HG03159 (cell line): ENCODE measurements around the gene KCNE1.
A peak's percentile ranks its signal among the peaks of the same experiment; 100 is the strongest.
"Not testable (repeated sequence)": the region's sequence is repeated elsewhere in the genome, so short reads cannot be mapped to it uniquely, and the experiment has no call there.

Source experiments
- ATAC-seq: cut with Tn5 transposase; IDR thresholded peaks from one replicate; pipeline ENCODE4 v1.9.1; 2021; ENCODE audit warnings: mild to moderate bottlenecking, moderate library complexity; ENCODE audit not compliant: unreplicated experiment

KCNE1 gene

GRCh38 chr21:34511787-34512455 lies at the start of gene KCNE1:
TSS of gene KCNE1 (minus strand) at chr21:34512210. CDS start at chr21:34449634, 62,576 bp downstream.
- ATAC-seq: no peak

- no peak for ATAC-seq
Observed at GRCh38 chr21:34561806-34562205, 49.8 kb upstream of the KCNE1 start.

GRCh38 chr21:34560609-34561008 lies 48.6 kb upstream of the KCNE1 start:
- ATAC-seq: no peak

- ATAC-seq: no peak
Observed at GRCh38 chr21:34560021-34560420, 48.0 kb upstream of the KCNE1 start.

GRCh38 chr21:34559089-34559631 lies 47.1 kb upstream of the KCNE1 start:
- ATAC-seq: no peak

GRCh38 chr21:34558166-34558565 lies 46.2 kb upstream of the KCNE1 start:
- no peak for ATAC-seq

GRCh38 chr21:34557261-34557660 lies 45.3 kb upstream of the KCNE1 start:
- no peak for ATAC-seq

GRCh38 chr21:34554670-34555069 lies 42.7 kb upstream of the KCNE1 start:
- ATAC-seq: not testable (repeated sequence)

- ATAC-seq: no peak
Observed at GRCh38 chr21:34554227-34554626, 42.2 kb upstream of the KCNE1 start.

GRCh38 chr21:34553151-34553952 lies 41.3 kb upstream of the KCNE1 start:
- ATAC-seq: no peak

GRCh38 chr21:34552360-34553098 lies 40.5 kb upstream of the KCNE1 start:
- no peak for ATAC-seq

- no peak for ATAC-seq
Observed at GRCh38 chr21:34550182-34550799, 38.3 kb upstream of the KCNE1 start.

GRCh38 chr21:34548781-34549376 lies 36.9 kb upstream of the KCNE1 start:
- no peak for ATAC-seq

GRCh38 chr21:34546542-34546941 lies 34.5 kb upstream of the KCNE1 start:
- ATAC-seq: no peak

- ATAC-seq: peak; percentile 95
Observed at GRCh38 chr21:34545079-34545884, 33.3 kb upstream of the KCNE1 start.

GRCh38 chr21:34544032-34544496 lies 32.1 kb upstream of the KCNE1 start:
- ATAC-seq: no peak

GRCh38 chr21:34543017-34543416 lies 31.0 kb upstream of the KCNE1 start:
- no peak for ATAC-seq

- ATAC-seq: no peak
Observed at GRCh38 chr21:34540206-34540605, 28.2 kb upstream of the KCNE1 start.

GRCh38 chr21:34537838-34538237 lies 25.8 kb upstream of the KCNE1 start:
- no peak for ATAC-seq

GRCh38 chr21:34536820-34537219 lies 24.8 kb upstream of the KCNE1 start:
- ATAC-seq: no peak
